Liver (tissue), 3 donors: Measurements from ENCODE around the gene PLIN4.
A peak's percentile ranks its signal among the peaks of the same experiment; 100 is the strongest.

Experiments
- CTCF ChIP-seq: fragments of 150-350 bp; IDR thresholded peaks from 2 replicates; pipeline ENCODE4 v1.5.1; 2017; ENCODE audit warnings: improper control_type of control experiment, low read depth, low read length; ENCODE audit not compliant: missing input control
- SP1 ChIP-seq: IDR thresholded peaks from 2 replicates; pipeline ENCODE4 v1.6.1; 2018; ENCODE audit warnings: antibody characterized with exemption, mild to moderate bottlenecking
- YY1 ChIP-seq: IDR thresholded peaks from 2 replicates; pipeline ENCODE4 v1.6.1; 2016; ENCODE audit warnings: antibody characterized with exemption, mild to moderate bottlenecking
- donor health status: healthy.
- donor health status: healthy.

GRCh38 chr19:4495471-4495870 lies 22.8 kb downstream of the PLIN4 start:
- TF ChIP-seq SP1: no peak
- no peak for TF ChIP-seq YY1
- TF ChIP-seq CTCF: peak; percentile 11
